Measurements from ENCODE around the gene RAB14. TPM values are rescaled to one million over a fixed set of nuclear protein-coding genes. Genes with fewer than 3 reads are reported as not detected.

Gene RAB14
- total RNA-seq, 1 experiment from 2014 or later: 73.2 TPM

- no peak for DNase-seq
- H3K36me3 ChIP-seq (ENCODE audit: control insufficient read depth, insufficient read depth, low read length): no peaks in the 10 kb centered on the region
- no peaks in the 10 kb centered on the region for H3K27me3 ChIP-seq (replicated peaks; ENCODE audit: control insufficient read depth, insufficient read depth, low read length)
- no TSS peak for BruUV-seq (replicated peaks)
- H3K27ac Mint-ChIP-seq (ENCODE audit: unreplicated experiment): no peak overlapping the region
- intact Hi-C loops (cut with micrococcal nuclease; ENCODE audit: unreplicated experiment): no loop called here
- H3K9me3 ChIP-seq: no peaks in the 10 kb centered on the region
- H3K36me3 Mint-ChIP-seq (ENCODE audit: insufficient read depth, unreplicated experiment): no peaks in the 10 kb centered on the region
- no peaks in the 10 kb centered on the region for H3K9me3 Mint-ChIP-seq (ENCODE audit: unreplicated experiment)
- H3K4me1 ChIP-seq: no peaks in the 10 kb centered on the region
- no peak for TF ChIP-seq CTCF (IDR thresholded peaks at IDR 0.05; ENCODE audit: insufficient read depth in 1 of 2, low read depth in 1 of 2, low read length in 1 of 2, severe bottlenecking in 1 of 2, unreplicated experiment in 1 of 2)
- CTCF ChIA-PET: no interaction called here
- H3K4me3 Mint-ChIP-seq (ENCODE audit: unreplicated experiment): no peak overlapping the region
- H3K4me3 ChIP-seq (ENCODE audit: low read depth, low read length): no peak overlapping the region
- POLR2A ChIA-PET: no interaction called here
- no peaks in the 10 kb centered on the region for H3K4me1 Mint-ChIP-seq (ENCODE audit: low read depth, unreplicated experiment)
- no peaks in the 10 kb centered on the region for H3K27me3 Mint-ChIP-seq (ENCODE audit: insufficient read depth, unreplicated experiment)
Measured at GRCh38 chr9:121233906-121234831, 32.5 kb upstream of the RAB14 start.

GRCh38 chr9:121232251-121232650 is 30.6 kb upstream of the RAB14 start:
- no peak overlapping the region for H3K4me3 Mint-ChIP-seq (ENCODE audit: unreplicated experiment)
- H3K36me3 Mint-ChIP-seq (ENCODE audit: insufficient read depth, unreplicated experiment): no peaks in the 10 kb centered on the region

GRCh38 chr9:121230256-121230655 is 28.6 kb upstream of the RAB14 start:
- Histone ChIP-seq H3K9me3 (no peaks in the 10 kb centered on the region), H3K27me3 (replicated peaks; ENCODE audit: control insufficient read depth, insufficient read depth, low read length) (no peaks in the 10 kb centered on the region), H3K4me1 (no peaks in the 10 kb centered on the region), H3K36me3 (ENCODE audit: control insufficient read depth, insufficient read depth, low read length) (no peaks in the 10 kb centered on the region), H3K4me3 (ENCODE audit: low read depth, low read length) (no peak overlapping the region)
- Mint-ChIP-seq H3K36me3 (ENCODE audit: insufficient read depth, unreplicated experiment) (no peaks in the 10 kb centered on the region), H3K27ac (ENCODE audit: unreplicated experiment) (no peak overlapping the region), H3K9me3 (ENCODE audit: unreplicated experiment) (no peaks in the 10 kb centered on the region), H3K4me1 (ENCODE audit: low read depth, unreplicated experiment) (no peaks in the 10 kb centered on the region), H3K27me3 (ENCODE audit: insufficient read depth, unreplicated experiment) (no peaks in the 10 kb centered on the region), H3K4me3 (ENCODE audit: unreplicated experiment) (no peak overlapping the region)
- POLR2A ChIA-PET: no interaction called here
- DNase-seq: no peak
- intact Hi-C loops (cut with micrococcal nuclease; ENCODE audit: unreplicated experiment): no loop called here
- no TSS peak for BruUV-seq (replicated peaks)
- TF ChIP-seq CTCF (IDR thresholded peaks at IDR 0.05; ENCODE audit: insufficient read depth in 1 of 2, low read depth in 1 of 2, low read length in 1 of 2, severe bottlenecking in 1 of 2, unreplicated experiment in 1 of 2): no peak
- CTCF ChIA-PET: no interaction called here

More at GRCh38 chr9:121232251-121232650, 30.6 kb upstream of the RAB14 start:
- no peaks in the 10 kb centered on the region for H3K27me3 Mint-ChIP-seq (ENCODE audit: insufficient read depth, unreplicated experiment)
- H3K27ac Mint-ChIP-seq (ENCODE audit: unreplicated experiment): no peak overlapping the region
- no TSS peak for BruUV-seq (replicated peaks)
- H3K4me3 ChIP-seq (ENCODE audit: low read depth, low read length): no peak overlapping the region
- no peak for DNase-seq
- ChIA-PET CTCF (no interaction called here), POLR2A (no interaction called here)
- H3K9me3 ChIP-seq: no peaks in the 10 kb centered on the region
- H3K4me1 Mint-ChIP-seq (ENCODE audit: low read depth, unreplicated experiment): no peaks in the 10 kb centered on the region
- no peak for TF ChIP-seq CTCF (IDR thresholded peaks at IDR 0.05; ENCODE audit: insufficient read depth in 1 of 2, low read depth in 1 of 2, low read length in 1 of 2, severe bottlenecking in 1 of 2, unreplicated experiment in 1 of 2)
- H3K36me3 ChIP-seq (ENCODE audit: control insufficient read depth, insufficient read depth, low read length): no peaks in the 10 kb centered on the region
- H3K9me3 Mint-ChIP-seq (ENCODE audit: unreplicated experiment): no peaks in the 10 kb centered on the region
- intact Hi-C loops (cut with micrococcal nuclease; ENCODE audit: unreplicated experiment): no loop called here
- no peaks in the 10 kb centered on the region for H3K4me1 ChIP-seq
- H3K27me3 ChIP-seq (replicated peaks; ENCODE audit: control insufficient read depth, insufficient read depth, low read length): no peaks in the 10 kb centered on the region
